ENCODE measurements around the gene NCOA5.

GRCh38 chr20:46056970-46057855, 32.5 kb downstream of the NCOA5 start:
- TF ChIP-seq CTCF (IDR thresholded peaks at IDR 0.05 in 4 of 5, conservative IDR thresholded peaks at IDR 0.05 in 1 of 5) (no peak), POLR2A (IDR thresholded peaks at IDR 0.05) (no peak)
